HAP-1 (cell line): ENCODE data around the gene PCSK6.

Experiments
- DNase-seq, 2 experiments: peaks; one replicate each; pipeline ENCODE4 v3.0.0-alpha.2; 2016 to 2020; ENCODE audit warnings: low spot score in 2 of 2
- H3K27me3 ChIP-seq: fragments of 250-450 bp; sonication (Bioruptor Pico); 2 replicates; pipeline ENCODE4 v1.5.1; 2020; ENCODE audit warnings: low read depth, mild to moderate bottlenecking, moderate library complexity
- H3K36me3 ChIP-seq: fragments of 250-450 bp; sonication (Bioruptor Pico); replicated peaks from 2 replicates; pipeline ENCODE4 v1.5.1; 2020; ENCODE audit warnings: mild to moderate bottlenecking
- H3K4me1 ChIP-seq: fragments of 250-450 bp; sonication (Bioruptor Pico); 2 replicates; pipeline ENCODE4 v1.5.1; 2020; ENCODE audit warnings: mild to moderate bottlenecking
- H3K4me3 ChIP-seq: fragments of 250-450 bp; sonication (Bioruptor Pico); 2 replicates; pipeline ENCODE4 v1.5.1; 2020; ENCODE audit warnings: mild to moderate bottlenecking, moderate library complexity
- H3K9me3 ChIP-seq: fragments of 250-450 bp; sonication (Bioruptor Pico); 2 replicates; pipeline ENCODE4 v1.5.1; 2020; ENCODE audit warnings: mild to moderate bottlenecking, moderate library complexity
- in situ Hi-C: fragments of 300-500 bp; cut with MboI; formaldehyde crosslinking; loops from 3 replicates; pipeline ENCODE4 v1.14.3; 2020; ENCODE audit warnings: low sequenced_read_pairs, inconsistent platforms, mixed read lengths

PCSK6 gene

GRCh38 chr15:101329309-101329863 is 160.1 kb downstream of the PCSK6 start:
- in situ Hi-C loops: no loop called here
- DNase-seq: no peak
- Histone ChIP-seq H3K4me1 (peaks cover under 1% of the 10 kb centered on the region; the same call in 1 of the 2 replicates), H3K9me3 (0 out of 2 replicates have a peak, but pooled peaks cover under 1% of the 10 kb centered on the region), H3K4me3 (no peak overlapping the region), H3K27me3 (no peaks in the 10 kb centered on the region), H3K36me3 (no peaks in the 10 kb centered on the region)

GRCh38 chr15:101328001-101328400 is 161.5 kb downstream of the PCSK6 start:
- H3K9me3 ChIP-seq: no peaks in the 10 kb centered on the region
- no peak for DNase-seq
- H3K4me3 ChIP-seq: no peak overlapping the region
- in situ Hi-C loops: no loop called here
- H3K36me3 ChIP-seq: no peaks in the 10 kb centered on the region
- H3K27me3 ChIP-seq: no peaks in the 10 kb centered on the region
- H3K4me1 ChIP-seq: no peaks in the 10 kb centered on the region

DNA sequence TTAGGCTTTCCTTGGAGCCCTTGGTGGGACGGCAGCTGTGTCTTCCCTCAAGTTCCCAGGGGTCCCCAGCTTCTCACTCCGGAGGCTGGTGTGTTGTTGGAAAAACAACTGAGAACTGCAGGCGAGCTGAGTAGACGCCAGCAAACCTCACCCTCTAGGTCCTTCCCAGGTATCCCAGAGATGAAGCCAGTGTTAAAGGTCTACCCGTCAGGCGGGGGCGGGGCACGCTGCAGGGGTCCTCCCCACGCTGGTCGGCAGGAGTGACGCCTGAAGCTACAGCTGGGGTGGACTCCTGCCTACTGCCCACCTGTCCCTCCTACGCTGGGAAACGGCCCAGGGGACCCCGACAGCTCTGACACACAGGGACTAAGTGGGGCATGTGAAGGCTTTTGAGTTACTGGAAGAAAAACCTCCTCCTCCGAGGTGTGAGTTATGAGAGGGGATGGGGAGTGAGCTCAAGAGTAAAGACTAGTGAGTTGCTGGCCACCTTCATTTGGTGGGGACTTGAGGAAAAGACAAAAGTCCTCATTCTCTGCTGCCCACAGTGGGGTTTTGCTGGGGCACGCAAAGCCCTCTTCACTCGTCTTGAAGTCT is 162.3 kb downstream of the PCSK6 start:
- Histone ChIP-seq H3K4me3 (no peak overlapping the region), H3K36me3 (no peaks in the 10 kb centered on the region), H3K9me3 (no peaks in the 10 kb centered on the region), H3K27me3 (no peaks in the 10 kb centered on the region), H3K4me1 (no peaks in the 10 kb centered on the region)
- in situ Hi-C loops: no loop called here
- DNase-seq: no peak

DNA sequence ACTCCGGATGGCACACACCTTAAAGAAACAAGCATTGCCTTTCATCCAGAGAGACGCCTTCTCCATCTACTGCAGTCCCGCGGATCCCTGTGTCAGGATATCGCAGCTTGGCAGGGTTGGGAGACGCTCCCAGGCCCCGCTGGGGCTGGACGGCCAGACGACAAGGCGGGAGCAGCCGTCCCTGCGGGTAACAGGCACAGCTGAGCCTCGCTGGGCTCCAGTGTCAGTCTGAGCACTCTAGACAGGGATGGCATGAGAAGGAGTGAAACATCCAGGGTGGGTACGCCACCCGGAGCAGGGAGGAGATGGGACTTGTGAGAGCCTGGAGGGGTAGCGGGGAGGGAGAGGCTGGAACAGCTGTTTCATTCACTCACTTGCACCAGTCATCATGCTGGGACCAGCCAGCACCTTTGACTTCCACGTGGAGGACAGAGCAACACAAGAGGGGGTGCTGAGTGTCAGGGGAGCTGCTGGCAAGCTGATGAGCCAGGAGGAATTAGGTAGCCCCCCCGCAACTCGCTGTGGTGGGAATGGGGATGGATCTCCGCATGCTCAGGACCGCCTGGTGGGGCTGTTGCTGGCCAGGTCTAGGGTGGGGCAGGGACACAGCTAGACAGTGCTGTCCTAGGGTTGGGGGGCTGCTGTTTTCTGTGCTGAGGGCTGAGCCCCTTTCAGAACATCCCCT is 162.9 kb downstream of the PCSK6 start:
- in situ Hi-C loops: no loop called here
- no peaks in the 10 kb centered on the region for H3K4me1 ChIP-seq

DNA sequence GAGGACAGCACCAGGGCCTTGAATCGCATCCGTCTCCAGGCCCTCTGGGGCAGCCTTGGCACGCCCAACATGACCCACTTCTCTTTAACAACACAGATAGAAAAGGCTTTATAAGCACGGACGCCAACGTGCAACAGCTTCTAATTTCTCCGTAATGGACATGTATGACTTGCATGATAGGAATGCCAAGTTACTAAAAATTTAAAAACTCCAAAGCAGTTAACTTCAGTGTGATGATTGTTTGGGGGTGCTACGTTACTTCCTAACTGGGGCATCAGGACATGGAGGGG is 163.5 kb downstream of the PCSK6 start:
- H3K4me3 ChIP-seq: no peak overlapping the region
- no peaks in the 10 kb centered on the region for H3K36me3 ChIP-seq
- no peaks in the 10 kb centered on the region for H3K4me1 ChIP-seq
- H3K9me3 ChIP-seq: no peaks in the 10 kb centered on the region
- no peak for DNase-seq
- no peaks in the 10 kb centered on the region for H3K27me3 ChIP-seq
- in situ Hi-C loops: no loop called here

More for the DNA sequence above, 162.9 kb downstream of the PCSK6 start:
- Histone ChIP-seq H3K9me3 (no peaks in the 10 kb centered on the region), H3K27me3 (no peaks in the 10 kb centered on the region), H3K36me3 (no peaks in the 10 kb centered on the region), H3K4me3 (no peak overlapping the region)
- DNase-seq: no peak

DNA sequence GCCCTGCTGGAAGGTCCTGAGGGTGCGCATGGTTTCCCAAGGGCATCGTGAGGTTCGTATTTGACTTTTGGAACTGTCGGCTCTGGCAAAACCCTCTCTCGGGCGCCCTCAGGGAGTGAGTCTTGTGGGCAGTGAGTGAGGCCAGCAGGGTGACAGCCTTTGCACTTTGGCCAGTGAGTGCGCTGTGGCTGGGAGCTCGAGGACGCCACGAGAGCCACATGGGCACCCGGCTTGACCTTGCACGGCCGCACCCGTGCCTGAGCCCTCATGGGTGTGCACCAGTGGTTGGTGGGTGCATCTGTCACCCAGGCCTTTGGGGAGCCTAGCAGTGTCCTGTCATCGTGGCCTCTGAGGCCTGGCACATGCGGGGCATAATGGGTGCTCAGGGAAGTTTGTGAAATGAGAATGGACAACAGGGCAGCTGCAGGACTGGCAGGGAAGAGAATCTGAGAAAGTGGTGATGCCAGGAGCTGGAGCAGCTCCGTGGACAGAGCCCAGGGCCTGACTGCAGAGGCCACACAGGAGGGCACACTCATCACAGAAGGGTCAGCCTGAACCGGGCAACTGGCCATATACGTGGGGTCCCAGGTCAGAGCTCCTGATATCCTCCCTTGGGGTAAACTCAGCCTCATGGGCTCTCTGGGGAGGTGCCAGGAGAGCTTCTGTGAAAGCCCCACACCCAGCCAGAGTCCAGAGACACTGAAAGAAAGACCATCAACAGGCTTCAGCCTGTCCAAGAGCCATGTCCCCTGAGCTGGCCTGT is 164.1 kb downstream of the PCSK6 start:
- no peaks in the 10 kb centered on the region for H3K9me3 ChIP-seq
- H3K4me3 ChIP-seq: no peak overlapping the region
- H3K36me3 ChIP-seq: no peaks in the 10 kb centered on the region
- H3K4me1 ChIP-seq: no peaks in the 10 kb centered on the region
- no peak for DNase-seq
- in situ Hi-C loops: no loop called here
- H3K27me3 ChIP-seq: no peaks in the 10 kb centered on the region

GRCh38 chr15:101324524-101325177 is 164.9 kb downstream of the PCSK6 start:
- H3K9me3 ChIP-seq: no peaks in the 10 kb centered on the region
- H3K4me3 ChIP-seq: no peak overlapping the region
- no peaks in the 10 kb centered on the region for H3K36me3 ChIP-seq
- DNase-seq: no peak
- in situ Hi-C loops: no loop called here
- no peaks in the 10 kb centered on the region for H3K27me3 ChIP-seq
- H3K4me1 ChIP-seq: no peaks in the 10 kb centered on the region

DNA sequence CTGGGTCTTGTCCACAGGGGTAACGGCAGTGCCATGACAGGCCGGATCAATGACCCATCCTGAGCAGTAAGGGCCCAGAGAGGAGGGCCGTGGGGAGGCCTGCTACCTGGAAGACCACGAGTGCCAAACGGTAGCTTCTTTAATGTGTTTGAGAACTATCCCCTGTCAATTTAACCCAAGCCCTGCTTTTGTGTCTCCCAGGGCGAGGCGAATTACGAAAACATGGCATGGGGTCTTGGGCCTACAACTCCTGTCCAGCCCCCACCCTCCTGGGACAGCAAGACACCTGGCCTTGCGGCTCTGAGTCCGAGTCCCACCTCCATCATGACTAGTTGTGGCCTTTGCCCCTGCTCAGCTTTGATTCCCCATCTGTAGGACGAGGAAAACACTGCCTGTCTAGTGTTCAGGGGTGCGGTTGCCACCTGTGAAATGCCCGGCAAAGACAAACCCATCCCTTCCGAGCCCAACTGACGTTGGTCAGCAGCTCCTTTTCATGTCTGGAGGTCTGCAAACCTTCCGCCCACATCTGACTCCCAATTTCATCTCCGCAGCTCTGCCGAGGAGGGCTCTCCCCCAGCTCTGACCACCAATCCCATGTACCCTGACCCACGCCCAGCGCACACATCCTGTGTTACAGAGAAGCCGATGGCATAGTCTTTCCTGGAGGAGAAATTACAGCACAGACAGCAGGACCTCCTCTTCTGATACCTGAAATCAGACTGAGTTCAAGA is 165.5 kb downstream of the PCSK6 start:
- Histone ChIP-seq H3K4me1 (no peaks in the 10 kb centered on the region), H3K4me3 (no peak overlapping the region), H3K36me3 (no peaks in the 10 kb centered on the region), H3K9me3 (no peaks in the 10 kb centered on the region), H3K27me3 (no peaks in the 10 kb centered on the region)
- in situ Hi-C loops: no loop called here
- DNase-seq: no peak

DNA sequence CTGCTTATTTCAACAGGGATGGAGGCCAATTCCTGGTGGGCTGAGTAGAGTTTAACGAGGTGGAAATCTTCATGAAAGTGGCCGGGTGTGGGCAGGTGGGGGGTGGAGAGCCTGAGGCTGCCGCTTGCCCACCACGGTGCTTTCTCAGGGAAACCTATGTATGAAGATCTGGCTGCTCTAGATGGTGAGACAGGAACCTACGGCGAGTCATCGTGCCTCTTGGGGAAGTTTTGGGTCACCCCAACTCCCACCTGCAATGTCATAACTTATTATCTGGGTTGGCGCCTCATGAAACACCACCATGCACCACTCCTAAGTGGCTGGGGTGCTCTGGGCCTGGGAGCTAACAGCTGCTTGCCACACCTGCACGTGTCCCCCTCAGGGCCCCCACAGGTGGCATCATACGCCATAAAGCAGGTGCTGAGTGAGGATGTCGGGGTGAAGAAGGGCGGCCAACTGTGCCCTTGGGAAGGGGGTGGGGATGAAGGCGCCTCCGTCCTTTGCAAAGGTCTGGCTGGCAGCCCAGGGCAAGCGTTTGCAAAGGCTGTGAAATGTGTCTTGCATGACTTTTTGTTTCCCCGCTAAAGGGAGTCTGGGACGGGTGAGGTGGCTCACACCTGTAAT is 166.5 kb downstream of the PCSK6 start:
- Histone ChIP-seq H3K27me3 (no peaks in the 10 kb centered on the region), H3K4me1 (no peaks in the 10 kb centered on the region), H3K36me3 (no peaks in the 10 kb centered on the region), H3K4me3 (no peak overlapping the region), H3K9me3 (no peaks in the 10 kb centered on the region)
- in situ Hi-C loops: no loop called here
- DNase-seq: no peak

DNA sequence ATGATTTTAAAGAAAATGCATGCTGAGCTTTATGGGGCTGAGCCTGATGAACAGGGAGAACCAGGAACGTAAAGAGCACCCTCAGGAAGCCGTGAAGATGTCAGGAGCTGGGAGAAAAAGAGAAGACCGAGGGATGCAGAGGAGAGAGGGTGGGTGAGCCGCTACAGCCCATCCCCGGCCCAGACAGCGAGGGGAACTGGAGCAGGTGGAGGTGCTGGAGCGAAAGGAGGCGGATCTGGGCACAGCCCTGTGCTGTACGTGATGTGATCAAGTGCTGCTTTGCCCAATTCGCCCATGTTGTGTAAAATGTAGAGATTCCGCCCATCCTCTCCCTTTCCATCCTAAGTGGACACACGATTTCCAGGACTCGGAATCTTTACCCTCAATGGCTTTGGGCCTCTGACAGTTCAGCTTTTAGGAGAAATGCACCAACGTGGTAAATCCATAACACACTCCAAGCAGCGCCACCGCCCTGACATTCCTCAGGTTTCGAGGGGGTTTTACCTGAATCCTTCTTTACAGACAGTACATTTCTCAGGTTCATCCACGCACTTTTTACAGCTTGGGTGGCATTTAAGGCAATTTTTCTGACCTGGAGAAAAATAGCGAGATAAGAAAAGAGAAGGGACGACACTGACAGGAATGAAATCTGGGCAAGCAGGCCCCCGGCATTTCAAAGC is 167.4 kb downstream of the PCSK6 start:
- Histone ChIP-seq H3K4me3 (no peak overlapping the region), H3K27me3 (no peaks in the 10 kb centered on the region), H3K4me1 (no peaks in the 10 kb centered on the region), H3K9me3 (no peaks in the 10 kb centered on the region), H3K36me3 (no peaks in the 10 kb centered on the region)
- DNase-seq: no peak
- in situ Hi-C loops: no loop called here

GRCh38 chr15:101320501-101321052 is 168.9 kb downstream of the PCSK6 start:
- H3K9me3 ChIP-seq: no peaks in the 10 kb centered on the region
- no peak for DNase-seq
- in situ Hi-C loops: no loop called here
- H3K4me1 ChIP-seq: no peaks in the 10 kb centered on the region
- H3K27me3 ChIP-seq: no peaks in the 10 kb centered on the region
- no peaks in the 10 kb centered on the region for H3K36me3 ChIP-seq
- no peak overlapping the region for H3K4me3 ChIP-seq

DNA sequence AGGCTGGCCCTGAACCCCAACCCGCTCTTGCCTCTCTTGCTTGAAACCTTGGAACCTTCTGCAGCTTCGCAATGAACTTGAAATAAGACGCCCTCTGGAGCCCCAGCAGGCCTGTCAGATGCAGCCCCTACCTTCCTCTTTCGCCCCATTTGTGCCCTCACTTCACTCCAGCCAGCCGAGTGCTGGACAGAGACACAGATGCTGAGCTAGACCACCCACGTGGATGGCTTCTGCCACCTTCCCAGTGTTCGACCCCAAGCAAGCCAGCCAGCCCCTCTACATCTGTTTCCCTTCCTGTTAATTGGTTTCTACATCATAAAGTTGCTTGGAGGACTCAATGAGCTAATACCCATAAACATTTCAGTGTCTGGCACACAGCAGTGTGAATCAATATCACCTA is 170.7 kb downstream of the PCSK6 start:
- H3K36me3 ChIP-seq: no peaks in the 10 kb centered on the region
- H3K27me3 ChIP-seq: no peaks in the 10 kb centered on the region
- no peaks in the 10 kb centered on the region for H3K9me3 ChIP-seq
- H3K4me1 ChIP-seq: no peaks in the 10 kb centered on the region
- H3K4me3 ChIP-seq: no peak overlapping the region
- DNase-seq: no peak
- in situ Hi-C loops: no loop called here
